ENCODE measurements around the gene ARHGEF4.

Gene ARHGEF4

DNA sequence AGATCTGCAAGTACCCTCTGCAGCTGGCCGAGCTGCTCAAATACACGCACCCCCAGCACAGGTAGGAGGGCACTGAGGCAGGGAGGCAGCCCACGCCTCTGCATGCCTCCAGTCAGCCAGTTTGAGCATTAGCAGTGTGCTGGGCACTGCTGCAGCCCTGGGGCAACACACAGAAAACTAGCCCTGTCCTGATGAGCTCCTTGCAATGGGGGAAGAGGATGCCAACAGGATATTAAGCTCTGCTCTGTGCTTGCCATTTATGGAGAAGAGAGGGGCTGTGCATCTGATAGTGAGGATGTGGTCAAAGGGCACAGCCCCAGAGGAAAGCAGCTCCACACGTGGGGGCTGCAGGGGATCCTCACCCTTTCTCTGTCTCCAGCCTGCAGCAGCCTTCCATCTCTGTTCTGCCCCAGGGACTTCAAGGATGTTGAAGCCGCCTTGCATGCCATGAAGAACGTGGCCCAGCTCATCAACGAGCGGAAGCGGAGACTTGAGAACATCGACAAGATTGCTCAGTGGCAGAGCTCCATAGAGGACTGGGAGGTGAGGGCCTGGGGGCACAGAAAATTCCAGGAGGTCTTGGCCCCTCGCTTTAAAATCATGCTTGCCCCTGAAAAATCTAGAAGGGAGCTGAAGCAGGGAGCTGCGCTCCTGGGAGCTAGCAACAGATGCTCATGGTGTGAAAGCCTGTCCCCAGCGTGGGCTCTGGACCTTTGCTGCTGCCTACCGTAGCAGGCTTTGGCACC lies 204.9 kb downstream of the ARHGEF4 start:
- no peak for DNase-seq

GRCh38 chr2:131042148-131042775 lies 205.5 kb downstream of the ARHGEF4 start:
- DNase-seq: no peak

DNA sequence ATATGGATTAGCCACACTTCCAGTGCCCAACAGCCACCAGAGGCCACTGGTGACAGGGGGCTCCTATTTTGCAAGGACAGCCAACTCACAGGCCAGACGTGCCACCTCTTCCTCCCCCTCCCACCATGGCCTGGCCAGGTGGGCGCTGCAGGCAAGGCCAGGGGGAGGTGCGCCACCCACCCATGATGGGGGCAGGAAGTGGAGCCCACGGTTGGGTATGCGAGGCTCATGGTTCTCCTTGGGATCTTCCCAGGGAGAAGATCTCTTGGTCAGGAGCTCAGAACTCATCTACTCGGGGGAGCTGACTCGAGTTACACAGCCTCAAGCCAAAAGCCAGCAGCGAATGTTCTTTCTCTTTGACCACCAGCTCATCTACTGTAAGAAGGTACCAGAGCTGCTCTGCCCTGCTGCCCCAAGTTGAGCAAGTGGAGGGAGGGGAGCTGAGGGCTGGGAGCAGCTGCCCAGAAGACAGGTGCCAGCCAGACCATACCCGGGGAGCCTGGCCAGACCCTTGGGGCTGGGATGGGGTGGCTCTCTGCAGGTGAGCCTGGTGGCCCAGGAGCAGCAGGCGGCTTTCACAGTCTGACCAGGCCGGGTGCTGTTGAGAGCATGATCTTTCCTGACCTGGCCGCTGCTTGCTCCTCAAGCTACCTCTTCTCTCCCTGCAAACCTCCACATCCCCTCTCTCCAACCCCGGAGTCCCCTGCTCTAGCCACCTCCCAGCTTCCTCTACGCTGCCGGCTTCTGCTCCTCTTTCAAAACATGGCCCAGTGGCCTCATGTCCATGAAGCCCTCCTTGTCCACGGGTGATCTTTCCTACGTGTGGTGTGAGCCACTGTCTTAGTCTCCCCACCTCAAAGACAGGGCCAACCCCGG lies 206.7 kb downstream of the ARHGEF4 start:
- DNase-seq: no peak

GRCh38 chr2:131044075-131044756 lies 207.5 kb downstream of the ARHGEF4 start:
- no peak for DNase-seq

DNA sequence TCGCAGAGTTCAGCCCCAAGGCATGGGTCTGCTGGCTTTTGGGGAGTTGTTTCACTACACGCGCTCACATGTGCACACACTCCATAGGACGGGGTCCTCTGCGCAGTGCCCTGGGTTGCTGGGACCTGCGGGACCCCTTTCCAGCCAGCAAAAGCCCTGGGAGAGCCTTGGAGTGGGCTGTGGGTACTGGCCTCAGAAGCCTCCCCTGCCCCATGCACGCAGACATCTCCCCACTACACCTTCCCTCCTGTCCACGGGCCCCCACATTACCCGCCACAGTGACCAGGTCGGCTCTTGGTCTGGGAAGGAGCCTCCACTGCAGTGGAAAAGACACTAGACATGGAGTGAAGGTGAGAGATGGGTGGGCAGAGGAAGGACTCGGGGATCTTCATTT lies 208.0 kb downstream of the ARHGEF4 start:
- no peak for DNase-seq

DNA sequence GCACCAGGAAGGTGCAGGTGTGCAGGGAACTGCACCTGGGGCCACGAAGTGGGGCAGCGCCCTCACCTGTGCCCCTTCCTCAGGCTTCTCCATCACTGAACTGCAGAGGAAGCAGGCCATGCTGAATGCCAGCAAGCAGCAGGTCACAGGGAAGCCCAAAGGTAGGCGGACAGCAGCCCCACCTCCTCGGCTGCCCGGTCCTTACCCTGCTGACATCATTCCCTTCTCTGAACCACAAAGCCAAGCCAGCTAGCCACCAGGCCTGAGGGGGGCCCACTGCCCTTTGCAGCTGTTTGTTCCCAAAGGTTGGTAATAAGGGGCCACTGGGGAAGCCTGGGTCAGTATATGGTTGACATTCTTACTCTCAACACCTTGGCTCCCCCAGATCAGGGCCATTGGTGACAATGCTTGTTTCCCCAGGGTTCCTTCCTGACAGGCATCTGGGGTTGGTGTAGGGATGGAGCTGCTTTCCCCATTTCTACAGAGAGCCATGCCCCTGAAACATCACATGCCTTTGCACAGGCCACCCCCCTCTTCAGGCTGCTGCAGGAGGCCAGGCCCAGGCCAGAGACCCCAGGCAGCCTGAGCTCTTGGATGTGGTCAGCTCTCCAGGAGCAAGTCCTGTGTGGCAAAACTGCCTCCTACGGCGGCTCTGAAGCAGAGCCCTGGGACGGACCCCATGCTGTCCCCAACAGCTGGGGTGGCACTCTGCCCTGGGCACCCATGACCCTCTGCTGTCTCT lies 208.7 kb downstream of the ARHGEF4 start:
- DNase-seq: no peak

DNA sequence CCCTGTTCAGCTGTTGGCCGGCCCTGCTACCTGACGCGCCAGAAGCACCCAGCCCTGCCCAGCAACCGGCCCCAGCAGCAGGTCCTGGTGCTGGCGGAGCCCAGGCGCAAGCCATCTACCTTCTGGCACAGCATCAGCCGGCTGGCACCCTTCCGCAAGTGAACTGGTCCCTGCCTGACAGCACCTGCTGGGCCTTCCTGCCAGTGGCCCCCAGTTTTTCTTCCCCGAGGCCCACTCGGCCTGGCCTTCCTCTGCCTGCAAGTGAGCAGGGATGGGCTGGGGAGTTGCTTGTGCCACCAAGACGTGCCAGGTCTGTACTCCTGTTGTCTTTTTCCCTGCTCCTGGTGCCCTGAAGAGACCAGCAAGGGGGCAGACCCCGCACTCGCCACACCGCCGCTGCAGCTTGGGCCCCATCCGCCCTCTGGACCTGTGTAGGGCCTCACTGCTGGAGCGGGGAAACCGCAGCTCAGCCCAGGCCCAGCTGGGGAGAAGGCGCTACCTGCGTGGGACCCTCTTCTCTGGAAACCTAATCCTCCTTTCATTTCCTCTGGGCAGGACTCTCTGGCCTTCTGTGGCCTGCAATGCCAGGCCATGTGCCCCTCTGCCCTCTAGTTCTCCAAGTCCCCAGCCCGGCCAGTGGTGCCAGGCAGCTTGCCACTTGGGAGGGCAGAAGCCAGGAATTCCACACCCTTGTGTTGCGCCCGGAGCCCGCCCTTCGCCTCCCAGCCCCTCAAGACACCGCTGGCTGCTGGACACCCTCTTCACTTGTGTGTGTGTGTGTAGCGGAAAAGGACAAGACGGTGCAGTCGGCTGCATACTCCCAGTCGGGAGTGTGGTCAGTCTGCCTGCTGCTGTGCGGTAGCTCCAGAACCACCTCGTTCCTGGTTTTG lies 209.6 kb downstream of the ARHGEF4 start:
- no peak for DNase-seq

- DNase-seq: no peak
Measured at GRCh38 chr2:131046918-131047652, 210.4 kb downstream of the ARHGEF4 start.

- DNase-seq: no peak
Measured at GRCh38 chr2:131047920-131048560, 211.3 kb downstream of the ARHGEF4 start.

DNA sequence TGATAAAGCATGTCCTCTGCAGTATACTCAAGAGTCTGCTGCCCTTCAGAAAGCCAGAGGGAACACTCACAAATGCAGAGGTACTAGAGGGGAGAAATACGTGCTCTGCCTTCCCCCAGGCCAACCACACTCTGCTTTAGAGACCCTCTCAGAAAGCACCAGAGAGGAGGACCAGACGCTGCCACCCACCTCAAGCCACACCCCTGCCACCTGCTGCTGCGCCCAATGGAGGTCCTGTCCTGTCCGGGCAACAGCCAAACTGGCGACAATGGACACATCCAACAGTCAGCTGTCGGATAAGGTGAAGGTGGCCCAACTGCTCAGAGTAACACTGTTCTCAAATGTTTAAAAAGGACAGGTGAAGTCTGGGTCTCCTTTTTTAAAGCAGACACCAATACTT lies 211.9 kb downstream of the ARHGEF4 start:
- DNase-seq: no peak

DNA sequence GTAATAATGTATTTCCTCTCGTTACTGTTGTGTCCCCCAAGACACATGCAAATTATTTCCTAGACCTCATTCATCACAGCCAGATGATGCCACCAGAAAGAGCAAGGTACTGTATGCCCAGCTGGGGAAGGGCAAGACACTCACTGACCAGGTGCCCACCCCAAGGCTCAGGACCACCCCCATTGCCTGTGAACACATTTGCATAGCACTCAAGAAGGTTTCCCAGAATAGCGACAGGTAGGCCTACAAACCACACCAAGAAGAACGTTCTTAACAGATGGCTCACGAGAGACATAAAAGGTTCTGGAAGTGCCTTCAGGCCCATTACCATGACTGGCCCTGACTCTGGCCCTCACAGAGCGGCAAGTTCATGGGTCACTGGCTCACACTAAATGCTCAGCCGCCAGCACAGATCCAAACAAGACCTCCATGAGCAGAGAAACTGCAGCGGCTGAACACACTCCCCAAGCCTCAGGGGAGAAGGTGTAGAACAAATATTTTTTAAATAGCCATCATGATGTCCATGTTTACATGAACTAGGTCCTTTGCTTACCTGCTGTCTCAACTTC lies 212.5 kb downstream of the ARHGEF4 start:
- DNase-seq: no peak

GRCh38 chr2:131050896-131051295 lies 214.2 kb downstream of the ARHGEF4 start:
- DNase-seq: no peak

GRCh38 chr2:131052741-131053263 lies 216.1 kb downstream of the ARHGEF4 start:
- no peak for DNase-seq

DNA sequence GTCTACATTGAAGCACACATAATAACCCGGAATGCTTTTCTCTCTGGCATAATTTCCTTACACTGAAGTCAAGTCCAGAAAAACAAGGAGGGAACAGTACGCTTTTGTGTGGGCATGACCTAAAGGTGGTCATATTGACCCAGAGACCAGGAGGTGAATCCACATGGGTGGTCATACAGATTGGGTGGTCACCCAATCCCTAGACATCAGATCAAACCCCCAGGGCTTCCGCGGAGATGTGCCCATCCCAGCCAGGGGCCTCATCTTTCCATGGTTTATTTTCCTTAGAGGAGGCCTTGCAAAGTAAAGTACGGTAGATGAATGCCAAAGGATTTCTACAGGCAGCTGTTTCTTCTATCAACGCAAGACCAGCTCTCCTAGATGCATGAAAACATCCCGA lies 217.8 kb downstream of the ARHGEF4 start:
- no peak for DNase-seq

- no peak for DNase-seq
Measured at GRCh38 chr2:131055169-131056065, 218.7 kb downstream of the ARHGEF4 start.

- DNase-seq: no peak
Measured at GRCh38 chr2:131056204-131056931, 219.7 kb downstream of the ARHGEF4 start.

DNA sequence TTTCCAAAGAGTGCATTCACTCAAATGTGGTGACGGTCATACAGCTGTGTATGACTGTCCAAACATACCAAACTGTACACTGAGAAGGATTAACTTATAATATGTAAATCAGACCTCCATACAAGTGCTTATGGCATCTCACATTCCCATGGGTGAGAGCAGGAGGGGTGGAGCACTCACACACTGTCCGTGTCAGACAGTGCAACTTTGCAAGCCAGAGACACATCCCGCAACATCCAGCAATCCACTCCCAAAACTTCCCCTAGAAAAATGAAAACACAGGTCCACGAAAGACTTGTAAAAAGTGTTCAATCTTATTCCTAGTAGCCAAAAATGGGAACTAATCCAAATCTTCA lies 220.2 kb downstream of the ARHGEF4 start:
- DNase-seq: no peak

Measured in SW 1271 (cell line).